PC-9 (cell line): ENCODE results near the gene GPC5.

Experiments used
- CTCF ChIP-seq: fragments of 200-600 bp; sonication (generic); conservative IDR thresholded peaks from 2 replicates; pipeline ENCODE4 v1.6.1; 2017; ENCODE audit warnings: mixed run types, antibody characterized with exemption, mild to moderate bottlenecking, moderate library complexity
- EZH2 ChIP-seq: fragments of 200-600 bp; sonication (generic); IDR thresholded peaks from 2 replicates; pipeline ENCODE4 v1.8.0; 2017; ENCODE audit warnings: antibody characterized with exemption, low read depth

GRCh38 chr13:92886535-92887077 lies 1488.2 kb downstream of the GPC5 start:
- TF ChIP-seq EZH2 (no peak), CTCF (no peak)
